ENCODE results near the gene CRIP1.

DNA sequence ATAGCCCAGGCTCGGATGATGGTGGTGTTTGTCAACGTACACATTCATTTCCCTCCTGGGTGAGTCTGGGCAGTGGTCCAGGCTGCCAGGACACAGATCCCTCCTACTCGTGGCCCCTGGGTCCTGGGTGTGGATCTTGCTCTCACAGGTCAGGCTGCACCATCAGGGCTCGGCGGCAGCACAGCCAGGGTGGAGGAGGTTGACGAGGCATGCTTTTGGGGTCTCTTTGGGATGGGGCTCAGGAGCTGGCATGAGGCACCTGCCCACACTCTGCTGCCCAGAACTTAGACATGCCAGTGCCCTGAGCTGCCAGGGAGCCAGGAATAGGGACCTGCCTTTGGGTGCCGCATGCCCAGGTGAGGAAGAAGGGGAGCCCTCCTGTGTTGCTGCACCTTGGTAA, 49.4 kb downstream of the CRIP1 start:
- no peak for TF ChIP-seq EZH2 (IDR thresholded peaks at IDR 0.05)
- TF ChIP-seq POLR2AphosphoS5 (IDR thresholded peaks at IDR 0.05; ENCODE audit: borderline replicate concordance, low read depth, low read length): no peak

All from SK-N-MC (cell line).